NCI-H2196 treated with DMSO at 0.1 percent for 48 hours (cell line): Measurements from ENCODE around the gene FAM90A1.
"Not testable (repeated sequence)": the region's sequence is repeated elsewhere in the genome, so short reads cannot be mapped to it uniquely, and the experiment has no call there.

Source experiments
- DNase-seq: peaks from one replicate; lab custom pipeline; 2025; ENCODE audit not compliant: unreplicated experiment; lab: John Stamatoyannopoulos, UW

The FAM90A1 gene

GRCh38 chr12:8226992-8227731, at the start of gene FAM90A1:
Gene FAM90A1, minus strand, starts transcription at chr12:8227618. Its CDS starts 2,786 bp downstream, at chr12:8224832.
- DNase-seq, result not testable (repeated sequence)

- DNase-seq, result not testable (repeated sequence)
These were observed 49.0 kb upstream of the FAM90A1 start for GRCh38 chr12:8276397-8276796.

GRCh38 chr12:8266706-8267105, 39.3 kb upstream of the FAM90A1 start:
- not testable (repeated sequence) for DNase-seq

- DNase-seq, result not testable (repeated sequence)
These were observed 36.8 kb upstream of the FAM90A1 start for GRCh38 chr12:8264236-8264635.

GRCh38 chr12:8261111-8261554, 33.7 kb upstream of the FAM90A1 start:
- DNase-seq, result not testable (repeated sequence)

GRCh38 chr12:8256356-8256755, 28.9 kb upstream of the FAM90A1 start:
- not testable (repeated sequence) for DNase-seq

- not testable (repeated sequence) for DNase-seq
These were observed 27.3 kb upstream of the FAM90A1 start for GRCh38 chr12:8254705-8255104.

GRCh38 chr12:8252056-8252818, 24.8 kb upstream of the FAM90A1 start:
- DNase-seq, result not testable (repeated sequence)

- not testable (repeated sequence) for DNase-seq
These were observed 24.2 kb upstream of the FAM90A1 start for GRCh38 chr12:8251616-8252015.

GRCh38 chr12:8246941-8247535, 19.6 kb upstream of the FAM90A1 start:
- DNase-seq, result not testable (repeated sequence)

- not testable (repeated sequence) for DNase-seq
These were observed 16.3 kb upstream of the FAM90A1 start for GRCh38 chr12:8243682-8244161.

GRCh38 chr12:8242880-8243681, 15.7 kb upstream of the FAM90A1 start:
- peak; percentile 42 for DNase-seq

GRCh38 chr12:8242622-8242879, 15.1 kb upstream of the FAM90A1 start:
- not testable (repeated sequence) for DNase-seq

GRCh38 chr12:8241917-8242621, 14.7 kb upstream of the FAM90A1 start:
- DNase-seq, result not testable (repeated sequence)

GRCh38 chr12:8240340-8241114, 13.1 kb upstream of the FAM90A1 start:
- not testable (repeated sequence) for DNase-seq

- not testable (repeated sequence) for DNase-seq
These were observed 9.6 kb upstream of the FAM90A1 start for GRCh38 chr12:8237031-8237430.

GRCh38 chr12:8235316-8236157, 8.1 kb upstream of the FAM90A1 start:
- not testable (repeated sequence) for DNase-seq

GRCh38 chr12:8234746-8235145, 7.3 kb upstream of the FAM90A1 start:
- not testable (repeated sequence) for DNase-seq
